GM19025 (cell line): ENCODE results near the gene ABCA13.
A peak's percentile ranks its signal among the peaks of the same experiment; 100 is the strongest.

Source experiments
- ATAC-seq: cut with Tn5 transposase; IDR thresholded peaks from one replicate; pipeline ENCODE4 v1.9.1; 2021; ENCODE audit warnings: mild to moderate bottlenecking, low read depth, moderate library complexity; ENCODE audit not compliant: unreplicated experiment

Gene ABCA13

GRCh38 chr7:48224042-48224441 lies 52.8 kb downstream of the ABCA13 start:
- no peak for ATAC-seq

- ATAC-seq = no peak
These were observed 53.8 kb downstream of the ABCA13 start for GRCh38 chr7:48225101-48225500.

- ATAC-seq = no peak
These were observed 66.1 kb downstream of the ABCA13 start for GRCh38 chr7:48237354-48237753.

GRCh38 chr7:48242846-48243245 lies 71.6 kb downstream of the ABCA13 start:
- no peak for ATAC-seq

- ATAC-seq = no peak
These were observed 73.6 kb downstream of the ABCA13 start for GRCh38 chr7:48244864-48245271.

GRCh38 chr7:48245751-48246472 lies 74.7 kb downstream of the ABCA13 start:
- peak; percentile 73 for ATAC-seq

- ATAC-seq = no peak
These were observed 77.9 kb downstream of the ABCA13 start for GRCh38 chr7:48249166-48249565.

GRCh38 chr7:48250441-48250951 lies 79.2 kb downstream of the ABCA13 start:
- ATAC-seq = no peak

- ATAC-seq = peak; percentile 83
These were observed 80.5 kb downstream of the ABCA13 start for GRCh38 chr7:48251766-48252165.

- ATAC-seq = no peak
These were observed 81.7 kb downstream of the ABCA13 start for GRCh38 chr7:48252995-48253394.

GRCh38 chr7:48255046-48255445 lies 83.8 kb downstream of the ABCA13 start:
- ATAC-seq = peak; percentile 37

- ATAC-seq = no peak
These were observed 88.4 kb downstream of the ABCA13 start for GRCh38 chr7:48259463-48260280.

- no peak for ATAC-seq
These were observed 90.4 kb downstream of the ABCA13 start for GRCh38 chr7:48261696-48262095.

- no peak for ATAC-seq
These were observed 91.5 kb downstream of the ABCA13 start for GRCh38 chr7:48262606-48263310.

- ATAC-seq = no peak
These were observed 92.0 kb downstream of the ABCA13 start for GRCh38 chr7:48263311-48263650.

- ATAC-seq = no peak
These were observed 97.8 kb downstream of the ABCA13 start for GRCh38 chr7:48269066-48269465.

- ATAC-seq = no peak
These were observed 103.4 kb downstream of the ABCA13 start for GRCh38 chr7:48274662-48275061.

GRCh38 chr7:48279420-48279819 lies 108.2 kb downstream of the ABCA13 start:
- no peak for ATAC-seq

GRCh38 chr7:48280100-48280499 lies 108.8 kb downstream of the ABCA13 start:
- no peak for ATAC-seq

- ATAC-seq = no peak
These were observed 114.1 kb downstream of the ABCA13 start for GRCh38 chr7:48285373-48285772.

GRCh38 chr7:48286836-48287235 lies 115.6 kb downstream of the ABCA13 start:
- no peak for ATAC-seq
